ENCODE results near the gene KLHL36. TPM values are rescaled to one million over a fixed set of nuclear protein-coding genes. Genes with fewer than 3 reads are reported as not detected.
"Not testable (repeated sequence)": the region's sequence is repeated elsewhere in the genome, so short reads cannot be mapped to it uniquely, and the experiment has no call there.

The KLHL36 gene
- total RNA-seq, 4 donors from 2014 or later: 15.6 to 33.9 (median 18.2) TPM

DNA sequence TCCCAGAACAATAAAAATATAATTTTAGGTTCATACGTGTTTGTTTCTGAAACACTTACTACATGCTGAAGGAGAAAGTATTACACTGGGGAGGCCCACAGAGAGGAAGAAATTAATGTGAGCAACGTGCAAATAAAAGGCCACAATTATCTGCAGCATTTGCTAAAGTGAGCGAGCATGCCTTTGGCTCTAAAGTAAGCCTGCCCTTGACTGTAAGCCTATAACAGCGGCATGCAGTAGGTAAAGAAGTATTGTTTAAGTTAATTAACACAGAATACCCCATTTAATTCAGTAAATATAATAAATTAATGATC lies 17.2 kb upstream of the KLHL36 start:
- in situ Hi-C loops (cut with MboI; ENCODE audit: low sequenced_read_pairs in 4 of 4): loop anchor here in 1 of 4 donors (25.0 kb wide), 1 partner anchor 331 kb away; no protein-coding TSS in a partner anchor
- DNase-seq (no peak), ATAC-seq (no peak)
- intact Hi-C loops (cut with DNase I; ENCODE audit: low total_unique reads): no loop called here
- Histone ChIP-seq H3K4me1 (no peaks in the 10 kb centered on the region), H3K4me3 (no peak overlapping the region), H3K36me3 (no peaks in the 10 kb centered on the region), H3K27ac (no peak overlapping the region), H3K27me3 (peaks cover 0 to 2% (median 0%) of the 10 kb centered on the region in 3 donors), H3K9me3 (no peaks in the 10 kb centered on the region)
- TF ChIP-seq, protein P1, sequence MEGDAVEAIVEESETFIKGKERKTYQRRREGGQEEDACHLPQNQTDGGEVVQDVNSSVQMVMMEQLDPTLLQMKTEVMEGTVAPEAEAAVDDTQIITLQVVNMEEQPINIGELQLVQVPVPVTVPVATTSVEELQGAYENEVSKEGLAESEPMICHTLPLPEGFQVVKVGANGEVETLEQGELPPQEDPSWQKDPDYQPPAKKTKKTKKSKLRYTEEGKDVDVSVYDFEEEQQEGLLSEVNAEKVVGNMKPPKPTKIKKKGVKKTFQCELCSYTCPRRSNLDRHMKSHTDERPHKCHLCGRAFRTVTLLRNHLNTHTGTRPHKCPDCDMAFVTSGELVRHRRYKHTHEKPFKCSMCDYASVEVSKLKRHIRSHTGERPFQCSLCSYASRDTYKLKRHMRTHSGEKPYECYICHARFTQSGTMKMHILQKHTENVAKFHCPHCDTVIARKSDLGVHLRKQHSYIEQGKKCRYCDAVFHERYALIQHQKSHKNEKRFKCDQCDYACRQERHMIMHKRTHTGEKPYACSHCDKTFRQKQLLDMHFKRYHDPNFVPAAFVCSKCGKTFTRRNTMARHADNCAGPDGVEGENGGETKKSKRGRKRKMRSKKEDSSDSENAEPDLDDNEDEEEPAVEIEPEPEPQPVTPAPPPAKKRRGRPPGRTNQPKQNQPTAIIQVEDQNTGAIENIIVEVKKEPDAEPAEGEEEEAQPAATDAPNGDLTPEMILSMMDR (IDR thresholded peaks at IDR 0.05 in 4 of 5, conservative IDR thresholded peaks at IDR 0.05 in 1 of 5): no peak
- no peak for TF ChIP-seq POLR2A (IDR thresholded peaks at IDR 0.05)

DNA sequence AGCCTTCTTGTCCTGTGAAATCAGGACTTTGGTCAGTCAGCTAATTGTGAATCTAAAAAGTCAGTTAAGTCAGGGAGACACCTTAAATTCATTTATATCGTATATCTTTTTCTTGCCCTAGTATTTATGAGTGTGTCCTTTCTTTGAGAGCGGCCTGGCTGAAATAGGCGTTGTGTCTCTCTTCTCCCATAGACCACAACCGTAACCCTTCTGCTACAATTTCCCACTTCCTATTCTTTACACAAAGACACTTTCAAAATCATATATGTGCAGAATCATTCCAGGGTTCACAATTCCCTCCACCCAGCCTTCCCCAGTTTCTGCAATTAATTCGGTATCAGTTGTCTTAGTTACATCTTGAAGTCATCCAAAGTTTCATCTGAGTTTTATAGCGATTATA lies 16.4 kb upstream of the KLHL36 start:
- Histone ChIP-seq H3K9me3 (no peaks in the 10 kb centered on the region), H3K27me3 (peaks cover 0 to 2% (median 0%) of the 10 kb centered on the region in 3 donors), H3K27ac (no peak overlapping the region), H3K36me3 (no peaks in the 10 kb centered on the region), H3K4me3 (no peak overlapping the region), H3K4me1 (no peaks in the 10 kb centered on the region)
- in situ Hi-C loops (cut with MboI; ENCODE audit: low sequenced_read_pairs in 4 of 4): loop anchor here in 1 of 4 donors (25.0 kb wide), 1 partner anchor 330 kb away; no protein-coding TSS in a partner anchor
- ATAC-seq: no peak
- no peak for DNase-seq
- intact Hi-C loops (cut with DNase I; ENCODE audit: low total_unique reads): no loop called here
- TF ChIP-seq POLR2A (IDR thresholded peaks at IDR 0.05): no peak
- TF ChIP-seq, protein P1 (IDR thresholded peaks at IDR 0.05 in 4 of 5, conservative IDR thresholded peaks at IDR 0.05 in 1 of 5): no peak

DNA sequence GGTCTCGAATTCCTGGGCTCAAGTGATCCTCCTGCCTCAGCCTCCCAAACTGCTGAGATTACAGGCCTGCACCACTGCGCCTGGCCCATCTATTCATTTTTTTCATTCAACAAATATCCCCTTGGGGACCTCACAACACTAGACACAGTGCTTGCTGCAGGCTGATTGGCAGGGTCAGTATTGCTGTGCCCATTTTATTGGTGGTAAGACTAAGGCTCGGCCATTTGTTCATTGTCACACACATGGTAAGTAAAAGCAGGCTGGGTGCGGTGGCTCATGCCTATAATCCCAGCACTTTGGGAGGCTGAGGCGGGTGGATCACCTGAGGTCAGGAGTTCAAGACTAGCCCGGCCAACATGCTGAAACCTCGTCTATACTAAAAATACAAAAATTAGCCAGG lies 15.4 kb upstream of the KLHL36 start:
- intact Hi-C loops (cut with DNase I; ENCODE audit: low total_unique reads): not testable (repeated sequence)
- in situ Hi-C loops (cut with MboI; ENCODE audit: low sequenced_read_pairs in 4 of 4): loop anchor here in 1 of 4 donors (25.0 kb wide), 1 partner anchor 329 kb away; no protein-coding TSS in a partner anchor

DNA sequence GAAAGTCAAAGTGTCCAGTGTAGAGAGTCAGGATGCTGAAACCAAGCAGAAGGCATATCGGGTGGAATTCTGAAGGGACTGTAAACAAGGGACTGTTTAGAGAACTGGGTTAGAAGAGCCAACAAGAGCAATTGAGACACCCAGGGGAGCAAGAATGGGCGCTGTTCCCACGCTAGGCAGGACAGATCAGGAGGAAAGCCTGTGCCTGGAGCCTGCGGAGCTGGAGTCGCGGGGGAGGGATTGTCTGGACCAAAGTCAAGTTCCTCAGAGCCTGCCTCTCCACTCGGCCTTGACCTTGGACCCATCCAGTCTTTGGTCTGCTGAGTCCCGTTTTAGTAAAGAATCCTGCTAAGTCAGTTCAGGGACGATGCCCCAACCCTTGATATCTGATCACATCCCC lies 14.7 kb upstream of the KLHL36 start:
- Histone ChIP-seq H3K27me3 (peaks cover 0 to 2% (median 0%) of the 10 kb centered on the region in 3 donors), H3K4me3 (no peak overlapping the region), H3K36me3 (no peaks in the 10 kb centered on the region), H3K4me1 (no peaks in the 10 kb centered on the region), H3K27ac (peak overlapping the region; percentile 30 to 59 (median 36)), H3K9me3 (no peaks in the 10 kb centered on the region)
- intact Hi-C loops (cut with DNase I; ENCODE audit: low total_unique reads): no loop called here
- in situ Hi-C loops (cut with MboI; ENCODE audit: low sequenced_read_pairs in 4 of 4): loop anchor here in 1 of 4 donors (25.0 kb wide), 1 partner anchor 329 kb away; no protein-coding TSS in a partner anchor
- peak; percentile 46 to 83 for DNase-seq
- peak; percentile 82 to 93 for ATAC-seq
- TF ChIP-seq, protein P1 (IDR thresholded peaks at IDR 0.05 in 4 of 5, conservative IDR thresholded peaks at IDR 0.05 in 1 of 5): no peak
- no peak for TF ChIP-seq POLR2A (IDR thresholded peaks at IDR 0.05)

More for the DNA sequence above, 15.4 kb upstream of the KLHL36 start:
- not testable (repeated sequence) for ATAC-seq, H3K36me3 ChIP-seq, H3K9me3 ChIP-seq, H3K4me1 ChIP-seq, DNase-seq, H3K27me3 ChIP-seq, H3K4me3 ChIP-seq
- peak overlapping the region in 2 of 4 donors; percentile 37 to 59 for H3K27ac ChIP-seq

DNA sequence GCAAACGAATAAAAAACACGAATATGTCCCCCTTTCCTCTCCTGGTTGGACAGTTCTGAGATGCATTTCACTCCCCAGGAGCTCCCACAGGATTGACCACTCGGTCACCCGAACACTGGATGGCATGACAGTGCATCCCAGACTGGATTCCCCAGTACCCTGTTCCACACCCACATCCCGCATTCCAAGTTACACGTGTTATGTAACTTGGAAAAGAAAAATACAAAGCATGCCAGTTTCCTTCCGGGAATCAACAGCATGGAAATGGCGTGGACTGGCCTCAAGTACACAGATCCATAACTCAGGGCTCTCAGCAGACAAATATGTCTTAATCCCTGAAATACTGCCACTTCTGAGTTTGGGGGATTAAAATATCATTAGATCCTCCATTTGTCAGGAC lies 12.6 kb upstream of the KLHL36 start:
- no peak for DNase-seq
- peak in 1 of 2 donors; percentile 43 for ATAC-seq
- Histone ChIP-seq H3K4me1 (no peaks in the 10 kb centered on the region), H3K36me3 (no peaks in the 10 kb centered on the region), H3K4me3 (no peak overlapping the region), H3K9me3 (no peaks in the 10 kb centered on the region), H3K27ac (no peak overlapping the region), H3K27me3 (peaks cover 0 to 2% (median 0%) of the 10 kb centered on the region in 3 donors)
- TF ChIP-seq, protein P1 (IDR thresholded peaks at IDR 0.05 in 4 of 5, conservative IDR thresholded peaks at IDR 0.05 in 1 of 5): no peak
- no peak for TF ChIP-seq POLR2A (IDR thresholded peaks at IDR 0.05)
- in situ Hi-C loops (cut with MboI; ENCODE audit: low sequenced_read_pairs in 4 of 4) (loop anchor here in 1 of 4 donors (25.0 kb wide), 1 partner anchor 327 kb away; no protein-coding TSS in a partner anchor), intact Hi-C loops (cut with DNase I; ENCODE audit: low total_unique reads) (no loop called here)
